ENCODE results near the gene DHX35.

DHX35 gene

GRCh38 chr20:39032997-39033396, 70.9 kb downstream of the DHX35 start:
- DNase-seq: no peak

- no peak for DNase-seq
These were observed 73.9 kb downstream of the DHX35 start for GRCh38 chr20:39036011-39036410.

- no peak for DNase-seq
These were observed 74.7 kb downstream of the DHX35 start for GRCh38 chr20:39036851-39037250.

- no peak for DNase-seq
These were observed 75.9 kb downstream of the DHX35 start for GRCh38 chr20:39038047-39038446.

DNA sequence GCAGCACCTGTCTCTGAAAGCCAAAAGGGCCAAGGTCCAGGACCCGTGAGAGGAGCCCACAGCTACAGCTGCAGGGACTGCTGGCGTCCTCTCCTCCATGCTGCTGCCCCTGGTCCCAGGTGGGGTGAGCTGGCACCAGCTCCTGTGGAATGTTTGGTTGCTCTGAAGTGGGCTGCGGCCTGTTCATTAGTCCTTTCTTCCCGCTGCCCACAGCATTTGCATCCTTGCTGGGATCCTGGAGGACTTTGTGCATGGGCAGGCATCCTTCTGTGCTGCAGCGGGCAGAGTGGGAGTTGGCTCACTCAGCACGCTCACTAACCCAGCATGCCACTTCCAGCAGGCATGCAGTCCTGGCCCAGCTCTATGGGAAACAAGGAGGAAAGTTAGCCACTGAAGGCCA, 76.4 kb downstream of the DHX35 start:
- no peak for DNase-seq

DNA sequence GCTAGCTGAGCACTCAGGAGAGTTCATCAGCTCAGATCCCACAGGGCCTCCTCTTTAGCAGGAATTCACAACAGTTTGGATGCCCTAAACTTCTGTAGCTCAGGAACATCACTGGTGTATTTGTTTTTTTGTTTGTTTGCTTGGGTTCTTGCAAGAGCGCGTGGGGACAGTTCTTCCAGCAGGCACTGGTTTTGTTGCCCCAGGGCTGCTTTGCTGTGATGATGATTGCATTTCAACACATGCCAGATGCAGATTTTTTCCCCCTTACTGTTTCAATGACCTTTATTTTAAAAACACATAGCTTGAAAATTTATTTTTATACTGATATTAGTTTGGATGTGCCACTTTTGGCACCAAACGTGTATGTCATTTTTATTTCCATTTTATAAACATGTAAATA, 77.1 kb downstream of the DHX35 start:
- DNase-seq: no peak

DNA sequence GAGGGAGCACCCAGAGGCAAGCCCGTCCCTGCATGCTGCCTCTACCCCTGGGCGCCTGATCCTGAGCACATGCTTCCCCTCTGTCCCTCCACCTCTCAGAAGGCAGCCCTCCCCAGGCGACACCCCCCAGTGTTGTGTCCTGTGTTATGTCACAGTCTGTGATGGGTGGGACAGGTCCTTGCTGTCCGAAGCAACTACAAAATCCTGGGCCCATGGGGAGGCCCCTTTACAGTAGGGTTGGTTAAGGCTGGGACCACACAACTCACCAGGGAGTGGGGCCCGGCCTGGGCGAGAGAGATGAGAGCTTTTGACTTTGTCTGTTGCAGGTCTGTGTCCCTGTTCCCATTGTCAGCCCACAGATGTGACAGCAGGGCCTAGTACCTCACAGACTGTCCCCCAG, 78.0 kb downstream of the DHX35 start:
- DNase-seq: no peak

DNA sequence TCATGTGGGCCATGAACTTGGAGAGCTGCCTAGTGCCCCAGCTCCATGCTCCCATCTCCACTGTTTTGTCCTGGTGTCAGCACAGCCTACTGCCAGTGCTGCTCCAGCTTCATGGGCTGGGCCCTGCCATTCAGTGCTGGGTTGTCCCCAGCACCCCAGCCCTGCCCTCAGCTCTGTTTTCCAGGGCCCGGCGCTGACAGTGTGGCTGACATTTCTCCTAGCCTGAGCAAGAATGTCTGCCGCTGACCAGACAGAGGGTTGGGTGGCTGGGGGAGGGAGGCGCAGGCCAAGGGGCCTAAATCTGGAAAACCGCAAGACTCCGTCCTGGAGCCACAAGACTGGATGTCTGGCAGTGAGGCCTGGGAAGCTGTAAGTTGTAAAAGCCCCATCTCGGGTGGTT, 78.9 kb downstream of the DHX35 start:
- DNase-seq: no peak

DNA sequence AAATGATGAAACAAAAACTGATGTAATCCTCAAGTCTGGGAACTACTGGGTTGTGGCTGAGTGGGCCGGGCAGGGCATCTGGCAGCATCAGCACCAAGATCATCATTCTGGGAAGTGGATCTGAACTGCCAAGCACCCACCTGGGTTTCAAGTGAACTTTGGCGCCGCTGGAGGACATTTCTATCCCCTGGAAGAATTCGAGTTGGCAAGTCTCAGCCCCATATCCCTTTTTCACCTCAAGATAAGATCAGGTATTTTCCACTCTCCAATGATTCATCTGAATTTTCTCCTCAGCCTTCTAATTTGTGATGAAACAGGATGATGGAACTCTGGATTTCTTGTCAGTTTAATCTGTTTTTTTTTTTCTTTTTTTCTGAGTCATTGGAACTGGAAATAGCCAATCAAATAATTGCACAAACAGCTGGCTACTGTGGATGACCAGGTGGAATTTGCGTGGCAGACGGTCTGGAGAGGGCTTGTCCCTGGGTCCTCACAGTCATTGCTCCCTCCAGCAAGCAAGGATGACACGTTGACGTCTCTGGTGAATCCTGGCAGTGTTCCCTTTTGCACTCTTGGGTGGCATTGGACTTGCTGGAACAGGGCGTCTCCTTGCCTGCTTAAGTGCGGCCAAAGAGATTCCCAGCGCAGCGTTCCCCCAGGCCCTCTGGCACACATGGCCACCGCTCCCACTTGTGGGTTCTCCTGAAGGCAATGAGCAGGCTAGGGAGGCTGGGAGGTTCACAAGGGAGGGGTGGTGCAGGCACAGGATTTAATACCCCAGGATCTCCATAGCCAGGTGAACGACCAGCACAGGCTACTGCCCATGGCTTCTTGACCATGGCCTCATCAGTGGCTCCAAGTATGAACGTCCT, 80.4 kb downstream of the DHX35 start:
- DNase-seq: no peak

- no peak for DNase-seq
These were observed 82.4 kb downstream of the DHX35 start for GRCh38 chr20:39044501-39044900.

DNA sequence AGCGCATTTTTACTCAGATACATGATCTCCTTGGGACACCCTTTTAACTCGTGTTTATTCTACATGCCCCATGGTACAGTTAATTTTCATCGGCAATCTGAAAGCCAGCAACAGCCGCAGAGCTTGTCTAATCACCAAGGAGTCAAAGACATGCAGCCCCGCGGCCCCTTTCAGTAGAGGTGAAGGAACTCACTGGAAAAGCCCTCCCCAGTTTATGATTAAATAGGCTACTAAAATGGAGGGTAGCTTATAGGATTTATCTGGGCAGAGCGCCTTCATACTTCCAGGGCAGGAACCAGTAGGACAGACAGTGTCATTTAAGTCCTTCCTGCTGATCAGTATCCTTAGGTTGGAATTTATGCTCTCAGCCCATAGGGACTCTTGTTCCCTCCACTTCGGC, 83.5 kb downstream of the DHX35 start:
- no peak for DNase-seq

- no peak for DNase-seq
These were observed 85.4 kb downstream of the DHX35 start for GRCh38 chr20:39047417-39047985.

DNA sequence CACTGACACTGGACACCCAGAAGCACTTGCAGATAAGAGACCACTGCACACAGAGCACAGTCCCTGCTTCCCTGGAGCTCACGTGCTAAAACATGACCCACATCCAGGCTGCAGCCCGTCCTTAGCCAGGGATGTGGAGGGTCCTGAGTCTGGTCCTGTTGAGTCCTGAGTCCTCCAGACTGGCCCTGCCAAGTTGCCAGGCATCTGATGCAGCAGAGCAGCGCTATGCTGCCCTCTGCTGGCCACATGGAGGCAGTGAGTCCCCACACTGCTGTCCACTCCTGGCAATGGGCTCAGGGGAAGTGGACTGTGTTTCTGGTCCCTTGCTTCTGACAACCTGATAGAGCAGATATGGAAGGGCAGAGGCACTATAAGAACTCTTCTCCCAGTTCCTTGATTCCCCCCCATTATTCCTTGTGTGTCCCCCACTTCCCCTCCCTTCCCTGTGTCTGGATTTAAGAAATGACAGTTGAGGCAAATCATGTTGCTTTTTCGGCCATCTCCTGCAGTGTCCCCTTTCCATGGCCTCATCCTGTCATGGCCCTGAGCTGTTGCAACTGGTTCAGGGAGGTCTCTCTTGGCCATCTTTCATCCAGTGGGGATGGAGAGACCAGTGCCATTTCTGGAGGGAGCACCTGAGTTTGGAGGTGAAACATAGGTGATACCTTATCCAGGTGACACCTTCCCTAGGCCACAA, 86.0 kb downstream of the DHX35 start:
- DNase-seq: peak; percentile 65

- no peak for DNase-seq
These were observed 87.0 kb downstream of the DHX35 start for GRCh38 chr20:39049148-39049547.

GRCh38 chr20:39049684-39050554, 87.8 kb downstream of the DHX35 start:
- peak; percentile 33 for DNase-seq

- DNase-seq: no peak
These were observed 88.4 kb downstream of the DHX35 start for GRCh38 chr20:39050555-39050902.

- no peak for DNase-seq
These were observed 90.5 kb downstream of the DHX35 start for GRCh38 chr20:39052676-39053075.

- no peak for DNase-seq
These were observed 95.0 kb downstream of the DHX35 start for GRCh38 chr20:39057143-39057542.

- no peak for DNase-seq
These were observed 95.8 kb downstream of the DHX35 start for GRCh38 chr20:39057911-39058310.

- no peak for DNase-seq
These were observed 96.9 kb downstream of the DHX35 start for GRCh38 chr20:39059036-39059435.

- peak; percentile 26 for DNase-seq
These were observed 104.5 kb downstream of the DHX35 start for GRCh38 chr20:39066471-39067242.

- no peak for DNase-seq
These were observed 105.5 kb downstream of the DHX35 start for GRCh38 chr20:39067526-39068216.

All from NCI-H748 treated with DMSO at 0.1 percent for 48 hours (cell line).